Esophagus muscularis mucosa (tissue), 3 donors: ENCODE measurements around the gene PPFIBP1.

ENCODE experiments used
- POLR2A ChIP-seq: fragments of 450-650 bp; IDR thresholded peaks from one replicate; pipeline ENCODE4 v1.6.1; 2017; ENCODE audit warnings: antibody characterized with exemption, moderate library complexity, mild to moderate bottlenecking, low read depth
- POLR2AphosphoS5 ChIP-seq, 2 donors: sonication (generic); formaldehyde crosslinking; IDR thresholded peaks; one replicate each; pipeline ENCODE4 v1.6.1; 2017; ENCODE audit warnings: antibody characterized with exemption in 2 of 2
- TF ChIP-seq, protein P1 (sequence below), 3 experiments: fragments of 200-600 bp in 2 of 3; fragments of 450-650 bp in 1 of 3; sonication (generic) in 2 of 3; IDR thresholded peaks; one replicate each; pipeline ENCODE4 v1.5.1; 2017 to 2019; ENCODE audit warnings: antibody characterized with exemption in 3 of 3, mild to moderate bottlenecking in 2 of 3, moderate library complexity in 1 of 3

DNA sequence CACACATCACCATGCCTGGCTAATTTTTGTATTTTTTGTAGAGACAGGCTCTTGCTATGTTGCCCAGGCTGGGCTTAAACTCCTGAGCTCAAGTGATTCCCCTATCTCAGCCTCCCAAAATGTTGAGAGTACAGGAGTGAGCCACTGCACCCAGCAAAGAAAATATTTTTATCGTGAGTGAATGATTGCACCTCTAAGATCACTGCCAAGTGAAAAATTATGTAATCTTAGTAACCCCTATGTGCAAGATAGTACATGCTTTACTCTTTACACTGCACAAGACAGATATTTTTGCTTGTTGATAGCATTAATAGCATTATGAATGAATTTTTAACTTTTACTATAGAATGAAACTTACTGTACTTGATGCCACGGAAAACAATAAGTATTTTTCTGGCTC is 183.2 kb downstream of the PPFIBP1 start:
- TF ChIP-seq POLR2AphosphoS5 (IDR thresholded peaks at IDR 0.05) (no peak), POLR2A (no peak)
- TF ChIP-seq, protein P1, sequence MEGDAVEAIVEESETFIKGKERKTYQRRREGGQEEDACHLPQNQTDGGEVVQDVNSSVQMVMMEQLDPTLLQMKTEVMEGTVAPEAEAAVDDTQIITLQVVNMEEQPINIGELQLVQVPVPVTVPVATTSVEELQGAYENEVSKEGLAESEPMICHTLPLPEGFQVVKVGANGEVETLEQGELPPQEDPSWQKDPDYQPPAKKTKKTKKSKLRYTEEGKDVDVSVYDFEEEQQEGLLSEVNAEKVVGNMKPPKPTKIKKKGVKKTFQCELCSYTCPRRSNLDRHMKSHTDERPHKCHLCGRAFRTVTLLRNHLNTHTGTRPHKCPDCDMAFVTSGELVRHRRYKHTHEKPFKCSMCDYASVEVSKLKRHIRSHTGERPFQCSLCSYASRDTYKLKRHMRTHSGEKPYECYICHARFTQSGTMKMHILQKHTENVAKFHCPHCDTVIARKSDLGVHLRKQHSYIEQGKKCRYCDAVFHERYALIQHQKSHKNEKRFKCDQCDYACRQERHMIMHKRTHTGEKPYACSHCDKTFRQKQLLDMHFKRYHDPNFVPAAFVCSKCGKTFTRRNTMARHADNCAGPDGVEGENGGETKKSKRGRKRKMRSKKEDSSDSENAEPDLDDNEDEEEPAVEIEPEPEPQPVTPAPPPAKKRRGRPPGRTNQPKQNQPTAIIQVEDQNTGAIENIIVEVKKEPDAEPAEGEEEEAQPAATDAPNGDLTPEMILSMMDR (IDR thresholded peaks at IDR 0.05), result no peak
